ENCODE data around the gene DOCK4.

Gene DOCK4

GRCh38 chr7:111839261-111839660 is 366.9 kb downstream of the DOCK4 start:
- no peak for DNase-seq

GRCh38 chr7:111836592-111836991 is 369.6 kb downstream of the DOCK4 start:
- no peak for DNase-seq

- no peak for DNase-seq
Measured at GRCh38 chr7:111835066-111835465, 371.1 kb downstream of the DOCK4 start.

- DNase-seq: no peak
Measured at GRCh38 chr7:111834367-111834766, 371.8 kb downstream of the DOCK4 start.

GRCh38 chr7:111833466-111833865 is 372.7 kb downstream of the DOCK4 start:
- DNase-seq: no peak

- DNase-seq: no peak
Measured at GRCh38 chr7:111832174-111832573, 374.0 kb downstream of the DOCK4 start.

- DNase-seq: no peak
Measured at GRCh38 chr7:111829221-111829620, 377.0 kb downstream of the DOCK4 start.

- no peak for DNase-seq
Measured at GRCh38 chr7:111827863-111828504, 378.2 kb downstream of the DOCK4 start.

GRCh38 chr7:111825046-111825445 is 381.2 kb downstream of the DOCK4 start:
- no peak for DNase-seq

- DNase-seq: no peak
Measured at GRCh38 chr7:111823826-111824225, 382.4 kb downstream of the DOCK4 start.

GRCh38 chr7:111821046-111821445 is 385.2 kb downstream of the DOCK4 start:
- DNase-seq: no peak

- DNase-seq: no peak
Measured at GRCh38 chr7:111820621-111821020, 385.6 kb downstream of the DOCK4 start.

GRCh38 chr7:111820121-111820520 is 386.1 kb downstream of the DOCK4 start:
- DNase-seq: no peak

- no peak for DNase-seq
Measured at GRCh38 chr7:111815354-111815753, 390.8 kb downstream of the DOCK4 start.

- DNase-seq: no peak
Measured at GRCh38 chr7:111813306-111813705, 392.9 kb downstream of the DOCK4 start.

- no peak for DNase-seq
Measured at GRCh38 chr7:111806232-111806631, 400.0 kb downstream of the DOCK4 start.

GRCh38 chr7:111803015-111803758 is 403.0 kb downstream of the DOCK4 start:
- no peak for DNase-seq

GRCh38 chr7:111802194-111802772 is 403.9 kb downstream of the DOCK4 start:
- DNase-seq: no peak

- DNase-seq: no peak
Measured at GRCh38 chr7:111801277-111801676, 404.9 kb downstream of the DOCK4 start.

- DNase-seq: no peak
Measured at GRCh38 chr7:111796671-111797070, 409.5 kb downstream of the DOCK4 start.

GRCh38 chr7:111789870-111790269 is 416.3 kb downstream of the DOCK4 start:
- no peak for DNase-seq

- DNase-seq: no peak
Measured at GRCh38 chr7:111789048-111789320, 417.2 kb downstream of the DOCK4 start.

- DNase-seq: no peak
Measured at GRCh38 chr7:111788286-111789047, 417.7 kb downstream of the DOCK4 start.

GRCh38 chr7:111787741-111788140 is 418.5 kb downstream of the DOCK4 start:
- no peak for DNase-seq

Data from SHP77 treated with DMSO at 0.1 percent for 48 hours (cell line).